HG03175 (cell line): ENCODE measurements around the gene ZNF668.

Experiments
- ATAC-seq: cut with Tn5 transposase; IDR thresholded peaks from one replicate; pipeline ENCODE4 v1.9.1; 2021; ENCODE audit warnings: mild to moderate bottlenecking, moderate library complexity; ENCODE audit not compliant: unreplicated experiment

The ZNF668 gene

DNA sequence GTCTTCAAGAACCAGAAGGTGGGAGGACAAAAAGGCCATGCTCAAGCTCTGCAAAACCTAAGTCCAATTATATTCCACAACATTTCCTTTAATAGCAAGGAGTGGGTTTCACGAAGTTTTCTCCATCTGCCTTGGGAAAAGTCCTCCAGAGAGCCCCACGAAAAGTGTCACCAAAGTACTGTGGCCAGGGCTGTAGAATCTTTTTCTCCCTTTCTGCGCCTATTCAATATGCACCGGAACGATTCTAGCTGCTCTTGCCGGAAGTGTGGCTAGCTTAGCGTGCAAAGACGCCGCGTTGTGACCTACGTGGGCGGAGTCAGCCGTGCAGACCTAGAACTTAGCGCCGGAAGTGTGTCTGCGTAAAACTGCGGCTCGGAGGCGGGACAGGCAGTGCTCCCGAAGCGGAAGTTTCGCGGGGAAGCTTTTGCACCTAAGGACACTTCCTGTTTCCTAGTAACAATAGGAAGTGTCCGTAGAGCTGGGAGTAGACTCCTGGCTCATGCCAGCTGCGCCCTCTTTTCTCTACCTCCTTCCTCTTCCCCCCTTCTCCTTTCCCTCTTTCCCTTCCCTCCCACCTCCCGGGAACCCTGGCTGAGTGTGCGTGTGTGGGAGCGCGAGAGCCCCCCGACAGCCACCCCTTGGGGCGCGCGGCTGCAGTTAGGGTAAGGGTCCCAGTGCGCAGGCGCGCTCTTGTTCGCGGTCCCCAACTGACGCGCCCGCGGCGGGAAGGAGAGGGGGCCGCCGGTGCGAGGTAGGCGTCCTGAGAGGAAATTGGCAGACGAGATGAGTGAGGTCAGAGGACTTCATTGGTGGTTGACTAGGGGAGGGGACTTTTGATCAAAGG, at the start of gene ZNF668, which contains the start of gene ZNF646:
TSS of gene ZNF668 (minus strand) at position 271 of the 844 bp plus-strand sequence. CDS start 9,781 bp downstream, outside the sequence.
TSS of gene ZNF646 (plus strand) at position 453 of the 844 bp plus-strand sequence. CDS start 1,903 bp downstream, outside the sequence.
- peak; percentile 70 for ATAC-seq

GRCh38 chr16:31120129-31120528, 46.1 kb upstream of the ZNF668 start:
- no peak for ATAC-seq

DNA sequence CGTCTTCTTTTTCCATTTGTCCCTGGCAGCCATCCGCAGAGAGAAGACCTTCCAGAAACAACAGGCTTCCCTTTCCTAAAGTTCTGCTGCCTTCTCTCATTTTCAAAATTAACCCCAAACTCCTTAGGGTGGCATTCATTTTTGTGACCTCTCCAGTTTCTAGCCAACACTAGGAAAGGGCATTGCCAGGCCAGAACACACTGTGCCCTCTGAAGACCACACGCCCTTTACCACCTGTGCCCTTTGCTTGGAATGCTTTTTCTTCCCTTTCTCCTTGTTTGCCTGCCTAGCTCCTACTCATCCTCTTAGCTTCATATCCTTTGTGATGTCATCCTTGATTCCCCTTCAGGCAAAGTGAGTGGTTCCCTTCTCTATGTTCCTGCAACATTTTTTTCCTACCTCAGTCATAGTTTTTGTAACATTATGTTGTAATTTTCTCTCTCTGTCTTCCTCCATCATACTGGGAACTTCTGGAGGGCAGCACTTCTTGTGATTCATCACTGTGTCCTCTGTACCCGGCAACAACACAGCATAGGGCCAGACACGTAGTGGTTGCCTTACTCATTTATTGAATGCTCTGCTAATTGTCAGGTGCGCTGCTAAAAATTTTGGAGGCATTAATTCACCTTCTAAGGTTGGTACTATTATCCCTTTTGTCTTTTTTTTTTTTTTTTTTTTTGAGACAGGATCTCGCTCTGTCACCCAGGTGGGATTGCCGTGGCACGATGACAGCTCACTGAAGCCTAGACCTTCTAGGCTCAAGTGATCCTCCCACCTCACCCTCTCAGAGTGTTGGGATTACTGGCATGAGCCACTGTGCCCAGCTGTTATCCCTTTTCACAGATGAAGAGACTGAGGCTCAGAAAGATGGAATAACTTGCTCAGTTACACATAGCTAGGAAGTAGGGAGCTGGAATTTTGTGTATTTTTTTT, 44.4 kb upstream of the ZNF668 start:
- ATAC-seq, result no peak

GRCh38 chr16:31117384-31118222, 43.6 kb upstream of the ZNF668 start, which contains the start of gene KAT8:
KAT8 (plus strand) TSS chr16:31117664; CDS start chr16:31117682, 18 bp downstream.
- ATAC-seq, result peak; percentile 91

DNA sequence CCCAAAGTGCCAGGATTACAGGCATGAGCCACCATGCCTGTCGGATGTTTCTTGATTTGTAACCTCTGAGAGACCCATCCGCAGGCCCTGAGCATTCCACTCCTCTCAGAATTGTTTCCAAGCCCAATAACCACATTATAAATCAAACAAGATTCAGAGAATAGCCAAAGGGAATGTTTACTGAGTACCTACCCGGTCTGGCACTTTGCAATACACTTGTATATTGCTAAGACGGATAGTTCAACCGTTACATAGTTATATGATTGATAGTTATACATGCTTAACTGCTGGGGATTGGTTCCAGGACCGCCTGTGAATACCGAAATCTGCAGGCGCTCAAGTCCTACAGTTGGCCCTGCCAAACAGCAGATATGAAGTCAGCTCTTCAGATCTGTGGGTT, 40.4 kb upstream of the ZNF668 start:
- ATAC-seq, result no peak

GRCh38 chr16:31113121-31114120, 39.4 kb upstream of the ZNF668 start:
- no peak for ATAC-seq

- no peak for ATAC-seq
These were observed 38.7 kb upstream of the ZNF668 start for GRCh38 chr16:31112711-31113110.

GRCh38 chr16:31111881-31112466, 37.9 kb upstream of the ZNF668 start:
- no peak for ATAC-seq

GRCh38 chr16:31110106-31111034, 36.3 kb upstream of the ZNF668 start:
- no peak for ATAC-seq

GRCh38 chr16:31109622-31110021, 35.6 kb upstream of the ZNF668 start:
- ATAC-seq, result no peak

DNA sequence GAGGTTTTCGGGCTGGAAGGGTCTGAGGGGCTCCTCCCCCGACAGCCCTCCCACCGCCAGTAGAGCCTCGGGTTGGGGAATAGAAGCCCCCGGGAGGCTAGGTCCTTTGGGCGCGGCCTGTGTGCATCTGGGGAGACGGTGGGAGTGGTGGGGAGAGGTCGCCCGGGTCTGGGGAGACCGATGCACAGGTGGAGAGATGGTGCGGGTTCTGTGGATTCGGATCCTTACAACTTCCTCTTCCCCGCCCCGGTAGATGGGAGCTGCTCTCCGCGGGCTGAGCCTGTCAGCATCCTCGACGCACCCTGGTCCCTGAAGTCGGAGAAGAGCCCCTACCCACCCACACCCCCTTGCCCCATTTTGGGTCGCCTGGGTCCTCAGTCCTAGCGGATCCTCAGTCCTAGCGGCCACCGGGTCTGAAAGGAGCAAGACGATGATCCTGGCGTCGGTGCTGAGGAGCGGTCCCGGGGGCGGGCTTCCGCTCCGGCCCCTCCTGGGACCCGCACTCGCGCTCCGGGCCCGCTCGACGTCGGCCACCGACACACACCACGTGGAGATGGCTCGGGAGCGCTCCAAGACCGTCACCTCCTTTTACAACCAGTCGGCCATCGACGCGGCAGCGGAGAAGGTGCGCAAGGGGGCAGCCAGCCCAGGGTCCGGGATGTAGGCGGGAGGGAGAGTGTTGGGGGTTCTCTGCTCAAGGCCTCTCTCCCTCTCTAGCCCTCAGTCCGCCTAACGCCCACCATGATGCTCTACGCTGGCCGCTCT, 34.9 kb upstream of the ZNF668 start:
- no peak for ATAC-seq

DNA sequence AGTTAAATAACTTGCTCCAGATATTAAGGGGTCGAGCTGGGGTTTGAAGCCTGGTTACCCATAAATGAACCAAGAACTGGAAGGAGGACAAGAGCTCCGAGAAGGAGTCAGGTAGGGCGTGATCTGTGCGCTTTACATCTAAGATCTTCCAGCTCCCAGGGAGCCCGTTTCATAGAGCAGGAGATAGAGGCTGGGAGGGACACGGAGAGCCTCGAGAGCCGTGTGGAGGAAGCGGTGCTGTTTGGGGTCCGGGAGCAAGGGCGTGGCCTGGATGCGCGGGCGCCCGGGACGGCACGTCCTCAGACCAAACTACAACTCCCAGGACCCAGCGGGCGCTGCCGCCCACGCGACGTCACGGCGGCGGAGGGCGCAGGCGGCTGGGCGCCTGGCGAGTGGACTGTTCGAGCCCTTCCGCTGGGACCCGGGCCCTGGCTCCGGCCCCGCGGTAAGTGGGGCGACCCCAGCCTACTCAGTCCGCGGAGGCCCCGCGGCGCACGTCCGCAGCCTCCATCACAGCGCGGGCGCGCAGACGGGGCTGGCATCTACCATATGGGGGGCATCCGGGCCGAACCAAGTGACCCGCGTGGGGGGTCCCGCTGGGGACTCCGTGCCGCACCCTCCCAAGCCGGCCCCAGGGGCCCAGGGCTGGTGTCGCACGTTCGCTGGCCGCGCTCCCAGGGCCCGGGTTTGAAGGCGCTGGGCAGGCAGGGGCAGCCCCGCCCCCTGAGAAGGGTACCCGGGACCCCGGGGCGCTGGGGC, 34.2 kb upstream of the ZNF668 start, which contains the start of gene BCKDK:
TSS of gene BCKDK (plus strand) at position 352 of the 759 bp plus-strand sequence. CDS start 838 bp downstream, outside the sequence.
- ATAC-seq, result peak; percentile 81

- peak; percentile 48 for ATAC-seq
These were observed 33.4 kb upstream of the ZNF668 start for GRCh38 chr16:31107465-31107867.

GRCh38 chr16:31106509-31107464, 32.7 kb upstream of the ZNF668 start:
- ATAC-seq, result no peak

GRCh38 chr16:31105677-31106213, 31.7 kb upstream of the ZNF668 start:
- peak; percentile 44 for ATAC-seq
